Mesenchymal stem cell (in vitro differentiated cells and primary cell): ENCODE results near the gene MSL3. TPM values are rescaled to one million over a fixed set of nuclear protein-coding genes. Genes with fewer than 3 reads are reported as not detected.

Experiments
- DNase-seq: peaks from one replicate; pipeline ENCODE4 v3.0.0-alpha.2; 2013
- H2AFZ ChIP-seq: one replicate; pipeline ENCODE4 v1.6.1; 2013; ENCODE audit warnings: low read depth, mild to moderate bottlenecking, control low read depth, inconsistent platforms, low read length, moderate library complexity
- H2AK5ac ChIP-seq: 2 replicates; pipeline ENCODE4 v1.6.1; 2013; ENCODE audit warnings: low read length, moderate library complexity, mild to moderate bottlenecking, inconsistent platforms; ENCODE audit not compliant: severe bottlenecking
- H2BK120ac ChIP-seq: one replicate; pipeline ENCODE4 v1.6.1; 2013; ENCODE audit warnings: low read depth, mild to moderate bottlenecking, inconsistent platforms, low read length, moderate library complexity
- H2BK12ac ChIP-seq, 2 experiments: one replicate each; pipeline ENCODE4 v1.6.1; 2013; ENCODE audit warnings: inconsistent platforms in 2 of 2, low read length in 2 of 2, mild to moderate bottlenecking in 2 of 2, moderate library complexity in 2 of 2, control low read depth in 1 of 2
- H2BK15ac ChIP-seq: one replicate; pipeline ENCODE4 v1.6.1; 2013; ENCODE audit warnings: mild to moderate bottlenecking, low read depth, inconsistent platforms; ENCODE audit not compliant: poor library complexity, severe bottlenecking
- H2BK5ac ChIP-seq: 2 replicates; pipeline ENCODE4 v1.6.1; 2013; ENCODE audit warnings: low read depth, mild to moderate bottlenecking, low read length, control low read depth, inconsistent platforms; ENCODE audit not compliant: poor library complexity, severe bottlenecking
- H3K14ac ChIP-seq, 2 experiments: one replicate each; pipeline ENCODE4 v1.6.1; 2013; ENCODE audit warnings: inconsistent platforms in 2 of 2, low read length in 2 of 2, control low read depth in 1 of 2, mild to moderate bottlenecking in 1 of 2, moderate library complexity in 1 of 2
- H3K18ac ChIP-seq, 2 experiments: one replicate each; pipeline ENCODE4 v1.6.1; 2013; ENCODE audit warnings: inconsistent platforms in 2 of 2, low read length in 2 of 2, control low read depth in 1 of 2, low read depth in 1 of 2, mild to moderate bottlenecking in 1 of 2
- H3K23ac ChIP-seq, 2 experiments: one replicate each; pipeline ENCODE4 v1.6.1; 2013; ENCODE audit warnings: inconsistent platforms in 2 of 2, low read length in 2 of 2, mild to moderate bottlenecking in 2 of 2, moderate library complexity in 2 of 2, control low read depth in 1 of 2
- H3K27ac ChIP-seq: 2 replicates; pipeline ENCODE4 v1.5.1; 2013; ENCODE audit warnings: mild to moderate bottlenecking, moderate library complexity, low read length, control low read depth, inconsistent platforms; ENCODE audit not compliant: poor library complexity, severe bottlenecking
- H3K27me3 ChIP-seq, 2 experiments: 2 replicates each; pipeline versions ENCODE4 v1.6.1 to v1.7.0; 2013; ENCODE audit warnings: low read length in 2 of 2, mild to moderate bottlenecking in 2 of 2, moderate library complexity in 2 of 2, control low read depth in 1 of 2, inconsistent platforms in 1 of 2; ENCODE audit not compliant: control insufficient read depth in 1 of 2, insufficient read depth in 1 of 2
- H3K36me3 ChIP-seq, 2 experiments: 2 replicates each; pipeline versions ENCODE4 v1.6.1 to v1.7.0; 2013; ENCODE audit warnings: low read length in 2 of 2, control low read depth in 1 of 2, inconsistent platforms in 1 of 2, low read depth in 1 of 2, mild to moderate bottlenecking in 1 of 2; ENCODE audit not compliant: insufficient read depth in 2 of 2, control insufficient read depth in 1 of 2
- H3K4ac ChIP-seq, 2 experiments: one replicate each; pipeline ENCODE4 v1.6.1; 2013; ENCODE audit warnings: inconsistent platforms in 2 of 2, low read length in 2 of 2, mild to moderate bottlenecking in 2 of 2, moderate library complexity in 2 of 2, control low read depth in 1 of 2, low read depth in 1 of 2
- H3K4me1 ChIP-seq: 2 replicates; pipeline ENCODE4 v1.6.1; 2013; ENCODE audit warnings: low read depth, low read length, control low read depth; ENCODE audit not compliant: control insufficient read depth, insufficient read depth
- H3K4me2 ChIP-seq: 2 replicates; pipeline ENCODE4 v1.6.1; 2013; ENCODE audit warnings: low read length, mild to moderate bottlenecking, inconsistent platforms; ENCODE audit not compliant: poor library complexity, severe bottlenecking
- H3K4me3 ChIP-seq, 2 experiments: 2 replicates each; pipeline versions ENCODE4 v1.5.1 to v1.7.0; 2013; ENCODE audit warnings: low read length in 2 of 2, mild to moderate bottlenecking in 2 of 2, control low read depth in 1 of 2, low read depth in 1 of 2; ENCODE audit not compliant: insufficient read depth in 1 of 2
- H3K79me1 ChIP-seq: replicated peaks from 2 replicates; pipeline ENCODE4 v1.6.1; 2013; ENCODE audit warnings: mild to moderate bottlenecking, control low read depth, low read length, inconsistent platforms; ENCODE audit not compliant: poor library complexity, severe bottlenecking
- H3K9ac ChIP-seq: 2 replicates; pipeline ENCODE4 v1.7.0; 2013; ENCODE audit warnings: mild to moderate bottlenecking, low read length, moderate library complexity
- H3K9me3 ChIP-seq: 2 replicates; pipeline ENCODE4 v1.7.0; 2013; ENCODE audit warnings: mild to moderate bottlenecking, low read length; ENCODE audit not compliant: control insufficient read depth
- H4K8ac ChIP-seq: one replicate; pipeline ENCODE4 v1.6.1; 2013; ENCODE audit warnings: inconsistent platforms, mild to moderate bottlenecking, low read length, moderate library complexity
- H4K91ac ChIP-seq: one replicate; pipeline ENCODE4 v1.6.1; 2013; ENCODE audit warnings: mild to moderate bottlenecking, low read length, inconsistent platforms
- WGBS: methylation state at CpG from one replicate; pipeline ENCODE4 v1.1.7; 2013; ENCODE audit warnings: mixed read lengths; 5-methylcytosine and 5-hydroxymethylcytosine counted together
- polyA plus RNA-seq, 2 experiments: library from polyadenylated mRNA; stranded (reverse); fragments of 200-250 nt; gene quantifications; one replicate each; pipeline ENCODE4 v1.2.3, GENCODE V29; 2013

MSL3 gene
- polyA plus RNA-seq (2013, experiment 1 of 2), result 24.0 TPM
- polyA plus RNA-seq (2013, experiment 2 of 2), result 24.4 TPM

- no CpG with 5 or more reads among the region's 93 CpGs for WGBS
- Histone ChIP-seq H4K8ac (peak within 1 kb of the TSS; percentile 77), H3K27ac (peak within 1 kb of the TSS; percentile 82), H2BK120ac (peak within 1 kb of the TSS; percentile 49), H3K4me1 (peaks cover 1% of the 10 kb centered on the region), H3K23ac (peak within 1 kb of the TSS in 1 of 2 experiments; percentile 80), H2AFZ (peak within 1 kb of the TSS; percentile 89), H3K14ac (peak within 1 kb of the TSS in 1 of 2 experiments; percentile 96), H2BK5ac (peak within 1 kb of the TSS; percentile 57), H3K18ac (peak within 1 kb of the TSS; percentile 54 to 91), H4K91ac (peak within 1 kb of the TSS; percentile 83), H3K4me2 (peak within 1 kb of the TSS; percentile 83), H2BK12ac (no peak within 1 kb of the TSS), H3K36me3 (peaks cover 0 to 22% of the 10 kb centered on the region in 2 experiments), H3K79me1 (peaks cover 6% of the 10 kb centered on the region), H2AK5ac (no peak within 1 kb of the TSS), H3K9ac (peak within 1 kb of the TSS; percentile 99), H3K4ac (peak within 1 kb of the TSS; percentile 64 to 75), H2BK15ac (peak within 1 kb of the TSS; percentile 2), H3K27me3 (peaks cover 0 to 5% of the 10 kb centered on the region in 2 experiments), H3K4me3 (peak within 1 kb of the TSS; percentile 77 to 91), H3K9me3 (no peaks in the 10 kb centered on the region)
- DNase-seq, result peak; percentile 76
Observed at GRCh38 chrX:11757719-11758399, at the start of gene MSL3. TSS of gene MSL3 (plus strand) at chrX:11758237. CDS start at chrX:11758264, 27 bp downstream.

DNA sequence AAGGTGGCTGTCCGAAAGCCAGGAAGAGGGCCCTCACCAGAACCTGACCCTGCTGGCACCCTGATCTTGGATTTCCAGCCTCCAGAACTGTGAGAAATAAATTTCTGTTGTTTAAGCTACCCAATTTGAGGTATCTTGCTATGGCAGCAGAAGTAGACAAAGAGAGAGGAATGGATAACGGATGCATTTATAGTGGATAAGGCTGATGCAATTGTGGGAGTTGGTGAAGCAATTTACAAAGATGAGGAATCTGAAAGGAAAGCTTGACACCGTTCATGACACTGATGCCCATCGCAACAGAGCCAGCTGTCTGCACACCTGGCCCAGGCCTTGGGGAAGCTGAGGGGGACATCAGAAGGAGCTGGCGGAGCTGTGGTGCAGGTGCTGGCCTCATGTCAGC lies 35.7 kb upstream of the MSL3 start:
- H3K23ac ChIP-seq, result no peak overlapping the region
- DNase-seq, result no peak
- no peaks in the 10 kb centered on the region for H3K27me3 ChIP-seq
- no peaks in the 10 kb centered on the region for H3K4me1 ChIP-seq
- no peak overlapping the region for H2AK5ac ChIP-seq
- 95% methylated on average over 5 of the region's 5 CpGs for WGBS
- no peaks in the 10 kb centered on the region for H3K79me1 ChIP-seq
- no peak overlapping the region for H3K4ac ChIP-seq
- no peak overlapping the region for H3K4me3 ChIP-seq
- H2AFZ ChIP-seq, result no peak overlapping the region
- no peak overlapping the region for H3K9ac ChIP-seq
- H2BK12ac ChIP-seq, result no peak overlapping the region
- H3K4me2 ChIP-seq, result no peak overlapping the region
- no peak overlapping the region for H2BK5ac ChIP-seq
- no peaks in the 10 kb centered on the region for H3K9me3 ChIP-seq
- no peak overlapping the region for H3K18ac ChIP-seq
- no peak overlapping the region for H2BK15ac ChIP-seq
- no peak overlapping the region for H4K8ac ChIP-seq
- H2BK120ac ChIP-seq, result no peak overlapping the region
- H3K14ac ChIP-seq, result no peak overlapping the region
- H3K36me3 ChIP-seq, result no peaks in the 10 kb centered on the region
- no peak overlapping the region for H4K91ac ChIP-seq
- H3K27ac ChIP-seq, result no peak overlapping the region

DNA sequence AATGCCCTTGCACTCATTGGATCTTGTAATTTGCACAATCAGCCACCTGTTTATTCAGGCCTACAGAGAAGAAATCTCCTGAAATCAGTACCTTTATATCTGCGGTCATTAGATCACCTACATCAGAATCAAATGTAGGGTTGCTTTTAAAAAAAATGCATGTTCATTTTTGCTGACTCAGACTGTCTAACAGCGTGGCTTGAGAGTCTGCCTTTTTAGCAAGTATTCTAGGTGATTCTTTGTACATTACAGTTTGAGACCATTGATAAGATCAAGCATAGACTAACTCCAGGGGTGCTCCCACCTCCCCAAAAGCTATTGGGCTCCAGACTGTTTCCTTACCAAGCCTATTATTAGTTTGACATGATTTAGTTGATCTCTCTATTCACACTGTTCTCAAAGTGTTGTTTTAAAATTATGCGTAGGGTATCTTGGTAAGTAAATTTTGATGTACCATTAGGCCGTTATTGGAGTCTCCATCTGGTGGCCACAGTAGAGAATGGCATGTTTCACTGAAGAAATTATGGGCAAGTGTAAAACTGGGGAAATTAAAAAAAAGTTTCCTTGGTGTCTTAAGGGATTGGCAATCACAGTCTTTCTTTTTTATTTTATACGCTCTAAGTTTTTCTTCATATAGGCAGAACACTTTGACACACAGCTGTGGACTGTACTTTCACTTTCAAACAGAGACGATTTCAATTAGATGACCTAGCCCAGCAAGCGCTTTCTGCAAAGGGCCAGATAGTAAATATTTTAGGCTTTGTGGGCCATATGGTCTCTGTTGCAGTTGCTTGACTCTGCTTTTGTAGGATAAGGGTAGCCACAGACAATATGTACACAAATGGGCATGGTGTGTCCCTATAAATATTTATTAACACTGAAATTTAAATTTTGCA lies 33.7 kb upstream of the MSL3 start:
- WGBS, result 46% methylated on average over 5 of the region's 7 CpGs

More for the DNA sequence above, 33.7 kb upstream of the MSL3 start:
- Histone ChIP-seq H2BK15ac (no peak overlapping the region), H4K8ac (no peak overlapping the region), H2BK120ac (no peak overlapping the region), H3K23ac (no peak overlapping the region), H3K18ac (no peak overlapping the region), H3K9me3 (no peaks in the 10 kb centered on the region), H2BK5ac (no peak overlapping the region), H3K27me3 (no peaks in the 10 kb centered on the region), H3K4me2 (no peak overlapping the region), H3K36me3 (no peaks in the 10 kb centered on the region), H2AK5ac (no peak overlapping the region), H3K4ac (no peak overlapping the region), H3K4me3 (no peak overlapping the region), H2BK12ac (no peak overlapping the region), H3K79me1 (no peaks in the 10 kb centered on the region), H3K9ac (no peak overlapping the region), H3K14ac (no peak overlapping the region), H3K4me1 (no peaks in the 10 kb centered on the region), H2AFZ (no peak overlapping the region), H4K91ac (no peak overlapping the region), H3K27ac (no peak overlapping the region)
- peak; percentile 48 for DNase-seq
